GM18909 (cell line): ENCODE measurements around the gene AIRE.

Experiments used
- ATAC-seq: cut with Tn5 transposase; IDR thresholded peaks from one replicate; pipeline ENCODE4 v1.9.1; 2021; ENCODE audit warnings: mild to moderate bottlenecking; ENCODE audit not compliant: unreplicated experiment, poor library complexity

The AIRE gene

GRCh38 chr21:44303490-44303981 is 17.9 kb downstream of the AIRE start:
- no peak for ATAC-seq

GRCh38 chr21:44304011-44304616 is 18.4 kb downstream of the AIRE start:
- no peak for ATAC-seq

- no peak for ATAC-seq
Observed at GRCh38 chr21:44304877-44305293, 19.2 kb downstream of the AIRE start.

- ATAC-seq = no peak
Observed at GRCh38 chr21:44305691-44306090, 20.0 kb downstream of the AIRE start.

GRCh38 chr21:44306936-44307704 is 21.4 kb downstream of the AIRE start:
- ATAC-seq = no peak

GRCh38 chr21:44310628-44311507 is 25.2 kb downstream of the AIRE start:
- ATAC-seq = no peak

GRCh38 chr21:44312089-44312488 is 26.4 kb downstream of the AIRE start:
- no peak for ATAC-seq

- no peak for ATAC-seq
Observed at GRCh38 chr21:44312716-44313115, 27.0 kb downstream of the AIRE start.

GRCh38 chr21:44313451-44313850 is 27.8 kb downstream of the AIRE start:
- no peak for ATAC-seq

GRCh38 chr21:44314128-44314527 is 28.5 kb downstream of the AIRE start:
- ATAC-seq = no peak

- ATAC-seq = no peak
Observed at GRCh38 chr21:44314561-44314960, 28.9 kb downstream of the AIRE start.

- no peak for ATAC-seq
Observed at GRCh38 chr21:44315691-44316203, 30.1 kb downstream of the AIRE start.

GRCh38 chr21:44316277-44316900 is 30.7 kb downstream of the AIRE start:
- ATAC-seq = no peak

- ATAC-seq = no peak
Observed at GRCh38 chr21:44317241-44317782, 31.6 kb downstream of the AIRE start.

- ATAC-seq = no peak
Observed at GRCh38 chr21:44317871-44318270, 32.2 kb downstream of the AIRE start.

- no peak for ATAC-seq
Observed at GRCh38 chr21:44318489-44319285, 33.0 kb downstream of the AIRE start.

GRCh38 chr21:44319407-44320065 is 33.9 kb downstream of the AIRE start:
- ATAC-seq = no peak

- no peak for ATAC-seq
Observed at GRCh38 chr21:44320847-44321246, 35.2 kb downstream of the AIRE start.
